ENCODE measurements around the gene FGF21. TPM values are rescaled to one million over a fixed set of nuclear protein-coding genes. Genes with fewer than 3 reads are reported as not detected.
A peak's percentile ranks its signal among the peaks of the same experiment; 100 is the strongest.

FGF21 gene
- total and polyA plus RNA-seq, 8 donors = not detected

GRCh38 chr19:48749571-48750198, 5.6 kb upstream of the FGF21 start:
- no peak for DNase-seq
- Histone ChIP-seq H3K9me3 (no peaks in the 10 kb centered on the region), H3K27ac (peak overlapping the region; percentile 50 to 88 (median 86)), H3K36me3 (peaks cover 0 to 9% (median 0%) of the 10 kb centered on the region in 4 donors), H3K4me1 (peaks cover 15 to 60% (median 39%) of the 10 kb centered on the region in 4 donors), H3K27me3 (peaks cover 0 to 68% (median 10%) of the 10 kb centered on the region in 3 donors), H3K4me3 (peak overlapping the region in 2 of 4 donors; percentile 52 to 58)
- TF ChIP-seq EP300 (IDR thresholded peaks at IDR 0.05) (no peak), POLR2A (IDR thresholded peaks at IDR 0.05) (no peak), POLR2AphosphoS5 (IDR thresholded peaks at IDR 0.05) (no peak)
- TF ChIP-seq, protein P1, sequence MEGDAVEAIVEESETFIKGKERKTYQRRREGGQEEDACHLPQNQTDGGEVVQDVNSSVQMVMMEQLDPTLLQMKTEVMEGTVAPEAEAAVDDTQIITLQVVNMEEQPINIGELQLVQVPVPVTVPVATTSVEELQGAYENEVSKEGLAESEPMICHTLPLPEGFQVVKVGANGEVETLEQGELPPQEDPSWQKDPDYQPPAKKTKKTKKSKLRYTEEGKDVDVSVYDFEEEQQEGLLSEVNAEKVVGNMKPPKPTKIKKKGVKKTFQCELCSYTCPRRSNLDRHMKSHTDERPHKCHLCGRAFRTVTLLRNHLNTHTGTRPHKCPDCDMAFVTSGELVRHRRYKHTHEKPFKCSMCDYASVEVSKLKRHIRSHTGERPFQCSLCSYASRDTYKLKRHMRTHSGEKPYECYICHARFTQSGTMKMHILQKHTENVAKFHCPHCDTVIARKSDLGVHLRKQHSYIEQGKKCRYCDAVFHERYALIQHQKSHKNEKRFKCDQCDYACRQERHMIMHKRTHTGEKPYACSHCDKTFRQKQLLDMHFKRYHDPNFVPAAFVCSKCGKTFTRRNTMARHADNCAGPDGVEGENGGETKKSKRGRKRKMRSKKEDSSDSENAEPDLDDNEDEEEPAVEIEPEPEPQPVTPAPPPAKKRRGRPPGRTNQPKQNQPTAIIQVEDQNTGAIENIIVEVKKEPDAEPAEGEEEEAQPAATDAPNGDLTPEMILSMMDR (IDR thresholded peaks at IDR 0.05) = no peak
- intact Hi-C loops (cut with DNase I; ENCODE audit: low total_unique reads) = loop anchor here (10.0 kb wide), 1 partner anchor 105 kb away; the partner anchor contains the start of gene CA11
- WGBS, 5 donors = 46 to 59% (median 56%) methylated on average over 4 of the region's 4 CpGs

GRCh38 chr19:48750351-48750750, 5.0 kb upstream of the FGF21 start:
- no peaks in the 10 kb centered on the region for H3K9me3 ChIP-seq
- DNase-seq = no peak
- H3K27ac ChIP-seq = peak overlapping the region; percentile 50 to 88 (median 86)
- H3K36me3 ChIP-seq = peaks cover 0 to 9% (median 0%) of the 10 kb centered on the region in 4 donors
- intact Hi-C loops (cut with DNase I; ENCODE audit: low total_unique reads) = no loop called here
- peaks cover 15 to 59% (median 39%) of the 10 kb centered on the region in 4 donors for H3K4me1 ChIP-seq
- H3K4me3 ChIP-seq = peak overlapping the region; percentile 48 to 58 (median 54)
- H3K27me3 ChIP-seq = peaks cover 0 to 74% (median 10%) of the 10 kb centered on the region in 3 donors
- TF ChIP-seq POLR2AphosphoS5 (IDR thresholded peaks at IDR 0.05) = no peak
- TF ChIP-seq, protein P1 (IDR thresholded peaks at IDR 0.05) = peak in 1 of 7 experiments; percentile 12
- 39 to 81% (median 57%) methylated on average over 13 to 31 of the region's 31 CpGs for WGBS, 5 donors

DNA sequence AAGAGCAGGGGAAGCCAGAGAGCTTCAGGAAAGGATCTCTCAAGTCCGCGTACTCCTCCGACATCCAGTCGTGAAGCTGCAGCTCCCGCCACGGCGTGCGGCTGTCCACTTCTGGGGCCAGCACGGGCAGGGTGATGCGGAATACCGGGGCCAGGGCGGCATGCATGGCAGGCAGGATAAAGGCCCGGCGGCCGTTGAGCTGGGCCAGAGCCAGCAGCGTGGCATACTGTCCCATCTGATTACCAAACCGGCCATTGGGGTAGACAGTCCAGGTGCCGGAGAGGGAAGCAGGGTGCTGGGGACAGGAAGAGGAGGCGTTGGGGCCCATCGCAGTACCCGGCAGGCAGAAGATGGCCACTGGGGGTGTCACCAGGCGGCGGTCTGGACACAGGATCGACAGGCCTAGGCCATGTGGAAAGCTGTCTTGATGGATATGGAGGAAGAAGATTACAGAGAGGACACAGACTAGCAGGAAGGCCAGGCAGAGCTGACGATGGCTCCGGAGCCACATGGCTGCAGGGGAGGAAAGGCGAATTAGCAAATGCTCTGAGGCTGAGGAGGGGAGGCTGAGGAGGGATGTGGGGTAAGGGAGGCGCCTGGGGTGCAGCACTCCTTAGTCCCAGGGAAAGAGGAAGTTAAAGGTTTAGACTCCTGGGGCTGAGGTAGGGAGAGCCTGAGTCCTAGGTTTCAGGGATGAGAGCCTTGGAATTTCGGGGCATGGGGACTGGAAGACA, 4.4 kb upstream of the FGF21 start:
- intact Hi-C loops (cut with DNase I; ENCODE audit: low total_unique reads) = no loop called here
- Histone ChIP-seq H3K4me1 (peaks cover 15 to 56% (median 39%) of the 10 kb centered on the region in 4 donors), H3K36me3 (peaks cover 0 to 9% (median 0%) of the 10 kb centered on the region in 4 donors), H3K4me3 (peak overlapping the region; percentile 48 to 58 (median 54)), H3K27ac (peak overlapping the region; percentile 50 to 88 (median 86)), H3K9me3 (no peaks in the 10 kb centered on the region), H3K27me3 (peaks cover 0 to 68% (median 10%) of the 10 kb centered on the region in 3 donors)
- TF ChIP-seq, protein P1 (IDR thresholded peaks at IDR 0.05) = no peak
- TF ChIP-seq POLR2A (IDR thresholded peaks at IDR 0.05) (no peak), EP300 (IDR thresholded peaks at IDR 0.05) (no peak), POLR2AphosphoS5 (IDR thresholded peaks at IDR 0.05) (peak in 1 of 3 donors; percentile 2)
- WGBS, 5 donors = 35 to 64% (median 51%) methylated on average over 26 to 29 of the region's 29 CpGs
- peak in 1 of 2 donors; percentile 58 for DNase-seq

- WGBS, 5 donors = 10 to 26% (median 15%) methylated on average over 19 to 20 of the region's 20 CpGs
- no peak for DNase-seq
- TF ChIP-seq POLR2AphosphoS5 (IDR thresholded peaks at IDR 0.05) (no peak), EP300 (IDR thresholded peaks at IDR 0.05) (no peak), POLR2A (IDR thresholded peaks at IDR 0.05) (no peak)
- TF ChIP-seq, protein P1 (IDR thresholded peaks at IDR 0.05) = no peak
- Histone ChIP-seq H3K36me3 (peaks cover 0 to 9% (median 0%) of the 10 kb centered on the region in 4 donors), H3K9me3 (no peaks in the 10 kb centered on the region), H3K27me3 (peaks cover 0 to 58% (median 10%) of the 10 kb centered on the region in 3 donors), H3K4me1 (peaks cover 15 to 50% (median 33%) of the 10 kb centered on the region in 4 donors), H3K4me3 (peak overlapping the region; percentile 48 to 58 (median 54)), H3K27ac (peak overlapping the region; percentile 81 to 89 (median 86))
- intact Hi-C loops (cut with DNase I; ENCODE audit: low total_unique reads) = no loop called here
Measured at GRCh38 chr19:48751845-48752495, 3.4 kb upstream of the FGF21 start.
